K562 (cell line): ENCODE results near the gene CCR2. TPM values are rescaled to one million over a fixed set of nuclear protein-coding genes. Genes with fewer than 3 reads are reported as not detected.

Source experiments
- ATF3 ChIP-seq, 2 experiments: fragments of 450-650 bp in 1 of 2; sonication (generic) in 1 of 2; formaldehyde crosslinking in 1 of 2; IDR thresholded peaks in 1 of 2; conservative IDR thresholded peaks in 1 of 2; 2 replicates each; pipeline versions ENCODE4 v1.6.1 to v1.8.1; 2016 to 2023; ENCODE audit warnings: mild to moderate bottlenecking in 2 of 2, moderate library complexity in 2 of 2, inconsistent platforms in 1 of 2, missing genetic modification reagents in 1 of 2
- ATF4 ChIP-seq: fragments of 450-650 bp; formaldehyde crosslinking; IDR thresholded peaks from 2 replicates; pipeline ENCODE4 v1.4.0; 2022; ENCODE audit warnings: mild to moderate bottlenecking, moderate library complexity
- ATF7 ChIP-seq: fragments of 450-650 bp; IDR thresholded peaks from 2 replicates; pipeline ENCODE4 v1.7.1; 2014; ENCODE audit warnings: mild to moderate bottlenecking, moderate library complexity
- CBX8 ChIP-seq: fragments of 200-600 bp; sonication (generic); IDR thresholded peaks from 2 replicates; pipeline ENCODE4 v1.6.1; 2012; ENCODE audit warnings: borderline replicate concordance, mixed run types, low read depth, mild to moderate bottlenecking, moderate library complexity, mixed read lengths, low read length, control low read depth, inconsistent platforms; ENCODE audit not compliant: poor library complexity, severe bottlenecking; ENCODE audit errors: extremely low read depth
- CREB5 ChIP-seq: fragments of 250-450 bp; sonication (Bioruptor Pico); IDR thresholded peaks from 2 replicates; pipeline ENCODE4 v1.5.0; 2020; ENCODE audit warnings: mild to moderate bottlenecking
- ETV1 ChIP-seq: fragments of 450-650 bp; conservative IDR thresholded peaks from 2 replicates; pipeline ENCODE4 v1.6.1; 2016; ENCODE audit warnings: missing genetic modification characterization, control low read depth, low read depth, missing compliant biosample characterization
- FOXA1 ChIP-seq: fragments of 450-650 bp; IDR thresholded peaks from 2 replicates; pipeline ENCODE4 v1.6.1; 2016; ENCODE audit warnings: mild to moderate bottlenecking, borderline replicate concordance
- JUNB ChIP-seq: fragments of 450-650 bp; formaldehyde crosslinking; conservative IDR thresholded peaks from 2 replicates; pipeline ENCODE4 v1.4.0; 2020; ENCODE audit warnings: mild to moderate bottlenecking
- JUND ChIP-seq, 2 experiments: IDR thresholded peaks; 2 replicates in 1 of 2; 3 replicates in 1 of 2; pipeline ENCODE4 v1.6.1; 2011; ENCODE audit warnings: borderline replicate concordance in 2 of 2, low read depth in 2 of 2, low read length in 2 of 2, improper control_type of control experiment in 1 of 2, missing biosample characterization in 1 of 2, missing genetic modification characterization in 1 of 2, missing genetic modification reagents in 1 of 2
- MCM5 ChIP-seq: fragments of 450-650 bp; IDR thresholded peaks from 2 replicates; pipeline ENCODE4 v1.6.1; 2016; ENCODE audit warnings: low read depth
- MLLT1 ChIP-seq, 2 experiments: fragments of 450-650 bp; IDR thresholded peaks; 2 replicates each; pipeline ENCODE4 v1.6.1; 2016
- MYNN ChIP-seq, 2 experiments: sonication (generic); formaldehyde crosslinking in 1 of 2; IDR thresholded peaks; 2 replicates each; pipeline versions ENCODE4 v1.5.0 to v1.6.1; 2016 to 2020; ENCODE audit warnings: antibody characterized with exemption in 1 of 2, missing genetic modification reagents in 1 of 2
- NFXL1 ChIP-seq: fragments of 450-650 bp; formaldehyde crosslinking; IDR thresholded peaks from 2 replicates; pipeline ENCODE4 v1.4.0; 2021; ENCODE audit warnings: mild to moderate bottlenecking
- RFX5 ChIP-seq: IDR thresholded peaks from 2 replicates; pipeline ENCODE4 v1.6.1; 2011; ENCODE audit warnings: low read depth, mild to moderate bottlenecking, improper control_type of control experiment, low read length
- SPI1 ChIP-seq: IDR thresholded peaks from 2 replicates; pipeline ENCODE4 v1.6.1; 2011; ENCODE audit warnings: low read depth, low read length, control low read depth, borderline replicate concordance
- TCF15 ChIP-seq: fragments of 250-450 bp; sonication (Bioruptor Pico); IDR thresholded peaks from 2 replicates; pipeline ENCODE4 v1.8.0; 2022; ENCODE audit warnings: moderate library complexity, mild to moderate bottlenecking, inconsistent platforms
- TOE1 ChIP-seq, 2 experiments: fragments of 450-650 bp in 1 of 2; sonication (generic) in 1 of 2; formaldehyde crosslinking in 1 of 2; IDR thresholded peaks; 2 replicates each; pipeline versions ENCODE4 v1.7.1 to v1.8.0; 2016 to 2022; ENCODE audit warnings: borderline replicate concordance in 2 of 2, mild to moderate bottlenecking in 2 of 2, antibody characterized with exemption in 1 of 2, inconsistent platforms in 1 of 2, low read depth in 1 of 2, missing genetic modification reagents in 1 of 2, moderate library complexity in 1 of 2
- TSC22D4 ChIP-seq: fragments of 450-650 bp; IDR thresholded peaks from 2 replicates; pipeline ENCODE4 v1.6.1; 2016; ENCODE audit warnings: missing genetic modification characterization, missing biosample characterization, control low read depth
- YY1 ChIP-seq, 3 experiments: IDR thresholded peaks; 2 replicates each; pipeline ENCODE4 v1.6.1; 2011; ENCODE audit warnings: low read length in 2 of 3, mild to moderate bottlenecking in 2 of 3, moderate library complexity in 2 of 3, borderline replicate concordance in 1 of 3, control low read depth in 1 of 3, low read depth in 1 of 3; ENCODE audit not compliant: insufficient read depth in 3 of 3, insufficient replicate concordance in 2 of 3, control insufficient read depth in 1 of 3, insufficient read length in 1 of 3; ENCODE audit errors: extremely low read depth in 1 of 3
- ZNF445 ChIP-seq: fragments of 250-450 bp; sonication (Bioruptor Pico); IDR thresholded peaks from 2 replicates; pipeline ENCODE4 v1.4.0; 2020; ENCODE audit warnings: low read depth, mild to moderate bottlenecking, moderate library complexity
- ZNF766 ChIP-seq: fragments of 200-800 bp; sonication (Bioruptor generic); conservative IDR thresholded peaks from 2 replicates; pipeline ENCODE4 v1.6.1; 2016; ENCODE audit warnings: missing genetic modification characterization, missing compliant biosample characterization
- polyA plus RNA-seq, 8 experiments: library from polyadenylated mRNA; depleted of rRNA in 4 of 8; stranded (reverse) in 5 of 8; unstranded in 3 of 8; fragments of >200 nt; fragmentation: Nextera tagmentation in 2 of 8; fragmentation: Illumina TruSeq in 1 of 8; extraction: Ambion mirVana in 2 of 8; extraction: Trizol in 1 of 8; gene quantifications; 2 replicates each; pipeline versions ENCODE4 v1.2.1 to v1.2.3, GENCODE V29; 2011 to 2014; ENCODE audit warnings: inconsistent platforms in 1 of 8, missing spikeins in 1 of 8
- total RNA-seq, 7 experiments: library from RNA; depleted of rRNA in 6 of 7; stranded (reverse); fragments of >200 nt in 6 of 7; fragmentation: Illumina TruSeq in 2 of 7; extraction: Trizol in 2 of 7; gene quantifications; 2 replicates each; pipeline versions ENCODE4 v1.2.1 to v1.2.3, GENCODE V29; 2011 to 2021; ENCODE audit warnings: low replicate concordance in 1 of 7

The CCR2 gene
- total and polyA plus RNA-seq, 9 of the 15 experiments (the other 6 are each of a cell fraction or from before 2014, with no cell fraction given) = not detected

- TF ChIP-seq JUND (IDR thresholded peaks at IDR 0.05; ENCODE audit: borderline replicate concordance, low read depth, low read length) (peak; percentile 86), JUND (tag; IDR thresholded peaks at IDR 0.05; ENCODE audit: borderline replicate concordance, low read depth, low read length) (peak; percentile 76; the same call in 2 of the 3 replicates), ATF4 (CRISPR knock-in tag) (no peak), CBX8 (no peak), ATF3 (IDR thresholded peaks at IDR 0.05) (peak; percentile 75), ATF3 (CRISPR knock-in tag; conservative IDR thresholded peaks at IDR 0.05) (no peak), MLLT1 (IDR thresholded peaks at IDR 0.05) (peak in 1 of 2 experiments; percentile 26; a peak in 1 of 4 replicates), ZNF766 (CRISPR knock-in tag) (no peak), TCF15 (CRISPR knock-in tag) (no peak), JUNB (CRISPR knock-in tag) (no peak), TOE1 (IDR thresholded peaks at IDR 0.05; ENCODE audit: borderline replicate concordance) (no peak), TOE1 (CRISPR knock-in tag; IDR thresholded peaks at IDR 0.05; ENCODE audit: borderline replicate concordance, low read depth) (no peak), MCM5 (no peak), TSC22D4 (tag) (no peak), NFXL1 (no peak), YY1 (IDR thresholded peaks at IDR 0.05; ENCODE audit: borderline replicate concordance in 1 of 3, control insufficient read depth in 1 of 3, extremely low read depth in 1 of 3, insufficient read depth in 3 of 3, insufficient read length in 1 of 3, insufficient replicate concordance in 2 of 3, low read depth in 1 of 3, low read length in 2 of 3) (no peak), SPI1 (no peak), ETV1 (peak; percentile 76), MYNN (IDR thresholded peaks at IDR 0.05) (no peak), MYNN (CRISPR knock-in tag; IDR thresholded peaks at IDR 0.05) (no peak), CREB5 (no peak), RFX5 (no peak), FOXA1 (no peak), ZNF445 (CRISPR knock-in tag) (no peak), ATF7 (peak; percentile 31; the same call in 1 of the 2 replicates)
These were observed 45.6 kb downstream of the CCR2 start (continued) for GRCh38 chr3:46399557-46399956.
